MM.1S (cell line): Measurements from ENCODE around the gene AQP2.

Source experiments
- DNase-seq: peaks from one replicate; pipeline ENCODE4 v3.0.0-alpha.2; 2015
- H2AFZ ChIP-seq: fragments of 300-600 bp; sonication (generic); 2 replicates; pipeline ENCODE4 v1.6.0; 2016; ENCODE audit warnings: antibody characterized with exemption, low read length
- H3F3A ChIP-seq: fragments of 300-600 bp; sonication (generic); 2 replicates; pipeline ENCODE4 v1.6.1; 2016; ENCODE audit warnings: mild to moderate bottlenecking, antibody characterized with exemption, low read length, moderate library complexity, mixed read lengths; ENCODE audit not compliant: insufficient read depth
- H3K27ac ChIP-seq: fragments of 300-600 bp; sonication (generic); 2 replicates; pipeline ENCODE4 v1.5.1; 2016; ENCODE audit warnings: mild to moderate bottlenecking, low read length
- H3K27me3 ChIP-seq: fragments of 300-600 bp; sonication (generic); replicated peaks from 2 replicates; pipeline ENCODE4 v1.6.0; 2016; ENCODE audit warnings: low read length; ENCODE audit not compliant: insufficient read depth
- H3K36me3 ChIP-seq: fragments of 300-600 bp; sonication (generic); replicated peaks from 2 replicates; pipeline ENCODE4 v1.6.1; 2016; ENCODE audit warnings: mild to moderate bottlenecking, low read length, mixed read lengths; ENCODE audit not compliant: insufficient read depth
- H3K4me1 ChIP-seq: fragments of 300-600 bp; sonication (generic); 2 replicates; pipeline ENCODE4 v1.6.1; 2016; ENCODE audit warnings: low read length, mixed read lengths
- H3K4me2 ChIP-seq: fragments of 300-600 bp; sonication (generic); 2 replicates; pipeline ENCODE4 v1.6.0; 2016; ENCODE audit warnings: low read depth, low read length
- H3K4me3 ChIP-seq: fragments of 300-600 bp; sonication (generic); 2 replicates; pipeline ENCODE4 v1.5.1; 2016; ENCODE audit warnings: low read length, mixed read lengths
- H3K79me2 ChIP-seq: fragments of 300-600 bp; sonication (generic); 2 replicates; pipeline ENCODE4 v1.6.1; 2016; ENCODE audit warnings: mixed run types, low read length, mixed read lengths
- H3K9ac ChIP-seq: fragments of 300-600 bp; sonication (generic); 2 replicates; pipeline ENCODE4 v1.6.1; 2016; ENCODE audit warnings: low read length, mixed read lengths
- H3K9me2 ChIP-seq: fragments of 300-600 bp; sonication (generic); replicated peaks from 2 replicates; pipeline ENCODE4 v1.6.1; 2016; ENCODE audit warnings: mild to moderate bottlenecking, low read length, mixed read lengths; ENCODE audit not compliant: insufficient read depth
- H3K9me3 ChIP-seq: fragments of 300-600 bp; sonication (generic); replicated peaks from 2 replicates; pipeline ENCODE4 v1.6.1; 2016; ENCODE audit warnings: mild to moderate bottlenecking, low read length, mixed read lengths; ENCODE audit not compliant: insufficient read depth
- H4K20me1 ChIP-seq: fragments of 300-600 bp; sonication (generic); 2 replicates; pipeline ENCODE4 v1.6.1; 2016; ENCODE audit warnings: mild to moderate bottlenecking, low read length, moderate library complexity, mixed read lengths; ENCODE audit not compliant: insufficient read depth
- CTCF ChIP-seq: fragments of 300-600 bp; sonication (generic); IDR thresholded peaks from 2 replicates; pipeline ENCODE4 v1.5.1; 2016; ENCODE audit warnings: antibody characterized with exemption, low read length, mixed read lengths
- EZH2 ChIP-seq: fragments of 300-600 bp; sonication (generic); optimal IDR thresholded peaks from 2 replicates; pipeline ENCODE3; 2017; ENCODE audit warnings: low read depth, mild to moderate bottlenecking, antibody characterized with exemption, low read length, mixed read lengths
- EZH2phosphoT487 ChIP-seq: fragments of 300-600 bp; sonication (generic); IDR thresholded peaks from 2 replicates; pipeline ENCODE4 v1.6.1; 2018; ENCODE audit warnings: antibody characterized with exemption, low read length

The AQP2 gene

GRCh38 chr12:49961111-49961922 is 10.8 kb downstream of the AQP2 start, which contains the start of gene AQP5:
Gene AQP5, plus strand, starts transcription at chr12:49961872. Its CDS starts 146 bp downstream, at chr12:49962018.
- Histone ChIP-seq H3K9ac (no peak within 1 kb of the TSS), H3K79me2 (no peaks in the 10 kb centered on the region), H3K4me3 (no peak within 1 kb of the TSS), H3K27me3 (peaks cover 82% of the 10 kb centered on the region), H3K36me3 (no peaks in the 10 kb centered on the region), H3K4me1 (no peaks in the 10 kb centered on the region), H2AFZ (no peak within 1 kb of the TSS), H3K4me2 (no peak within 1 kb of the TSS), H4K20me1 (no peaks in the 10 kb centered on the region), H3K9me2 (no peaks in the 10 kb centered on the region), H3F3A (no peaks in the 10 kb centered on the region), H3K9me3 (no peaks in the 10 kb centered on the region), H3K27ac (no peak within 1 kb of the TSS)
- TF ChIP-seq CTCF (no peak), EZH2phosphoT487 (no peak), EZH2 (no peak)
- no peak for DNase-seq

- H3K4me3 ChIP-seq, result no peak overlapping the region
- no peaks in the 10 kb centered on the region for H3K36me3 ChIP-seq
- no peak for TF ChIP-seq CTCF
- no peak for TF ChIP-seq EZH2
- TF ChIP-seq EZH2phosphoT487, result no peak
- no peak for DNase-seq
- no peaks in the 10 kb centered on the region for H3K4me1 ChIP-seq
- H3K9me3 ChIP-seq, result no peaks in the 10 kb centered on the region
- H4K20me1 ChIP-seq, result no peaks in the 10 kb centered on the region
- H3K9ac ChIP-seq, result no peak overlapping the region
- H2AFZ ChIP-seq, result no peak overlapping the region
- no peak overlapping the region for H3K27ac ChIP-seq
- H3K27me3 ChIP-seq, result peaks cover 78% of the 10 kb centered on the region
- no peaks in the 10 kb centered on the region for H3K79me2 ChIP-seq
- H3K9me2 ChIP-seq, result no peaks in the 10 kb centered on the region
- no peak overlapping the region for H3K4me2 ChIP-seq
- no peaks in the 10 kb centered on the region for H3F3A ChIP-seq
Observed at GRCh38 chr12:49961993-49962764, 11.6 kb downstream of the AQP2 start.

GRCh38 chr12:49962861-49963765 is 12.6 kb downstream of the AQP2 start:
- Histone ChIP-seq H3K9ac (no peak overlapping the region), H3K4me2 (no peak overlapping the region), H3K9me2 (no peaks in the 10 kb centered on the region), H3K4me3 (no peak overlapping the region), H3K9me3 (no peaks in the 10 kb centered on the region), H3K4me1 (no peaks in the 10 kb centered on the region), H3K36me3 (no peaks in the 10 kb centered on the region), H3K79me2 (no peaks in the 10 kb centered on the region), H3K27me3 (peaks cover 73% of the 10 kb centered on the region), H4K20me1 (no peaks in the 10 kb centered on the region), H3F3A (no peaks in the 10 kb centered on the region), H3K27ac (no peak overlapping the region), H2AFZ (no peak overlapping the region)
- TF ChIP-seq EZH2phosphoT487 (no peak), CTCF (no peak), EZH2 (no peak)
- no peak for DNase-seq
